ENCODE measurements around the gene SDK1. TPM values are rescaled to one million over a fixed set of nuclear protein-coding genes. Genes with fewer than 3 reads are reported as not detected.

SDK1 gene
- total and polyA plus RNA-seq, 2 of the 8 experiments (the other 6 are each of a cell fraction or from before 2014, with no cell fraction given): 3.3 to 7.2 TPM

GRCh38 chr7:3847336-3847735, 546.3 kb downstream of the SDK1 start:
- Histone ChIP-seq H3K36me3 (ENCODE audit: control insufficient read depth in 2 of 4, insufficient read depth in 4 of 4, low read length in 3 of 4) (no peaks in the 10 kb centered on the region), H2AK5ac (ENCODE audit: low read depth, low read length) (no peak overlapping the region), H3K4me1 (replicated peaks in 1 of 4; ENCODE audit: control insufficient read depth in 3 of 4, insufficient read depth in 4 of 4, low read length in 3 of 4) (no peaks in the 10 kb centered on the region), H2BK120ac (replicated peaks; ENCODE audit: low read depth, low read length) (no peak overlapping the region), H4K91ac (replicated peaks; ENCODE audit: insufficient read length, low read length) (no peak overlapping the region), H3K9me3 (ENCODE audit: insufficient read depth in 2 of 2, low read depth in 1 of 2, low read length in 1 of 2) (no peaks in the 10 kb centered on the region), H3K4me3 (ENCODE audit: extremely low read depth in 1 of 4, insufficient read depth in 2 of 4, low read depth in 3 of 4, low read length in 4 of 4) (no peak overlapping the region), H4K20me1 (replicated peaks in 1 of 2; ENCODE audit: control insufficient read depth in 1 of 2, insufficient read depth in 2 of 2, low read length in 2 of 2) (no peaks in the 10 kb centered on the region), H4K5ac (ENCODE audit: insufficient read length, low read depth, low read length) (no peak overlapping the region), H3K56ac (replicated peaks; ENCODE audit: insufficient read length, low read depth, low read length) (no peak overlapping the region), H3K18ac (ENCODE audit: extremely low read depth, low read length) (no peak overlapping the region), H3K27ac (ENCODE audit: low read depth, low read length) (no peak overlapping the region), H3K27me3 (replicated peaks in 1 of 4; ENCODE audit: control insufficient read depth in 3 of 4, extremely low read depth in 1 of 4, insufficient read depth in 3 of 4, low read length in 3 of 4) (no peaks in the 10 kb centered on the region), H3K23ac (ENCODE audit: insufficient read length) (no peak overlapping the region), H3K9ac (replicated peaks in 1 of 4; ENCODE audit: extremely low read depth in 1 of 4, low read depth in 3 of 4, low read length in 3 of 4) (no peak overlapping the region), H2BK5ac (ENCODE audit: low read depth, low read length) (no peak overlapping the region), H2BK15ac (ENCODE audit: low read length) (no peak overlapping the region), H3K14ac (ENCODE audit: insufficient read length) (no peak overlapping the region), H4K8ac (ENCODE audit: extremely low read depth, insufficient read depth, low read length) (no peak overlapping the region), H3K4ac (replicated peaks; ENCODE audit: insufficient read length, low read depth, low read length) (no peak overlapping the region), H3K4me2 (ENCODE audit: insufficient read depth in 1 of 2, low read depth in 2 of 2, low read length in 2 of 2) (no peak overlapping the region), H3K79me1 (ENCODE audit: low read depth, low read length) (no peaks in the 10 kb centered on the region), H3K23me2 (ENCODE audit: low read depth, low read length) (no peaks in the 10 kb centered on the region), H2BK12ac (ENCODE audit: low read depth, low read length) (no peak overlapping the region), H2AFZ (ENCODE audit: low read length) (no peak overlapping the region), H3K79me2 (ENCODE audit: control insufficient read depth in 1 of 2, insufficient read depth in 2 of 2, low read length in 2 of 2) (no peaks in the 10 kb centered on the region), H2BK20ac (ENCODE audit: low read length) (no peak overlapping the region)
- WGBS, 2 experiments (ENCODE audit: extremely low coverage in 1 of 2, insufficient coverage in 1 of 2, insufficient read length in 1 of 2, insufficient replicate concordance in 2 of 2, low coverage in 1 of 2, low lambda C conversion rate in 2 of 2, missing lambda C conversion rate in 1 of 2): 88% methylated on average over 6 of the region's 6 CpGs; no CpG with 5 or more reads in 1 of the 2 experiments
- ChIA-PET POLR2A (ENCODE audit: partially characterized antibody) (interaction anchor here (0.5 kb wide), 1 partner anchor 996 kb away, joined by 3 read pairs; no protein-coding TSS in a partner anchor), CTCF (ENCODE audit: partially characterized antibody) (no interaction called here)
- FAIRE-seq (no peak), DNase-seq (ENCODE audit: low read depth in 1 of 2, low spot score in 2 of 2) (no peak)
- TF ChIP-seq RNF2 (IDR thresholded peaks at IDR 0.05; ENCODE audit: borderline replicate concordance, low read depth, low read length, missing control alignments, poor library complexity, severe bottlenecking) (no peak), JUN (IDR thresholded peaks at IDR 0.05; ENCODE audit: low read depth, low read length) (no peak), JUND (IDR thresholded peaks at IDR 0.05; ENCODE audit: low read length) (no peak), SP1 (IDR thresholded peaks at IDR 0.05; ENCODE audit: low read depth, low read length) (no peak), SP4 (IDR thresholded peaks at IDR 0.05; ENCODE audit: low read length) (no peak), SRF (IDR thresholded peaks at IDR 0.05; ENCODE audit: low read depth, low read length) (no peak), TAF1 (IDR thresholded peaks at IDR 0.05; ENCODE audit: low read depth, low read length) (no peak), BCL11A (IDR thresholded peaks at IDR 0.05; ENCODE audit: low read depth in 2 of 2, low read length in 2 of 2) (no peak), BRCA1 (IDR thresholded peaks at IDR 0.05; ENCODE audit: low read depth, low read length) (no peak), ASH2L (IDR thresholded peaks at IDR 0.05; ENCODE audit: low read length) (no peak), TBP (IDR thresholded peaks at IDR 0.05; ENCODE audit: low read depth, low read length) (no peak), USF2 (IDR thresholded peaks at IDR 0.05; ENCODE audit: low read length) (no peak), POLR2AphosphoS5 (IDR thresholded peaks at IDR 0.05; ENCODE audit: low read depth, low read length) (no peak), E2F6 (IDR thresholded peaks at IDR 0.05) (no peak)
